ENCODE results near the gene MTHFD1L. TPM values are rescaled to one million over a fixed set of nuclear protein-coding genes. Genes with fewer than 3 reads are reported as not detected.

The MTHFD1L gene
- total and polyA plus RNA-seq, 9 of the 15 experiments (the other 6 are each of a cell fraction or from before 2014, with no cell fraction given) = 20.9 to 128 (median 61.0) TPM

- WGBS (ENCODE audit: insufficient coverage, low coverage, missing lambda C conversion rate) = 23% methylated on average over 2 of the region's 2 CpGs
- Histone ChIP-seq H3K4me1 (replicated peaks in 1 of 2; ENCODE audit: control insufficient read depth in 2 of 2, insufficient read depth in 2 of 2, low read length in 2 of 2) (peaks cover 0 to 4% of the 10 kb centered on the region in 2 experiments; a peak in 3 of 5 replicates), H3K4me3 (no peak overlapping the region), H3K36me3 (ENCODE audit: control insufficient read depth, insufficient read depth, low read length) (peaks cover 28% of the 10 kb centered on the region), H3K9ac (ENCODE audit: insufficient read depth in 1 of 2, low read depth in 2 of 2, low read length in 2 of 2) (no peak overlapping the region), H4K20me1 (replicated peaks; ENCODE audit: control insufficient read depth, insufficient read depth, low read length) (no peaks in the 10 kb centered on the region), H3K27me3 (ENCODE audit: control insufficient read depth in 2 of 2, insufficient read depth in 2 of 2, low read length in 2 of 2) (no peaks in the 10 kb centered on the region), H3K79me2 (ENCODE audit: control insufficient read depth, insufficient read depth, low read length) (no peaks in the 10 kb centered on the region), H3K4me2 (ENCODE audit: insufficient read depth, low read length) (no peak overlapping the region), H2AFZ (ENCODE audit: low read depth, low read length) (no peak overlapping the region), H3K9me1 (ENCODE audit: control insufficient read depth, insufficient read depth, low read length) (no peaks in the 10 kb centered on the region), H3K9me3 (replicated peaks; ENCODE audit: control insufficient read depth, insufficient read depth, low read depth, low read length) (no peaks in the 10 kb centered on the region), H3K27ac (ENCODE audit: extremely low read depth, low read depth, low read length) (no peak overlapping the region)
- ChIA-PET POLR2A (no interaction called here), CTCF (ENCODE audit: low intra/inter-chr PET ratio) (no interaction called here)
- peak; percentile 82 for ATAC-seq
- FAIRE-seq = peak; percentile 67
- in situ Hi-C loops (cut with MboI) (no loop called here), intact Hi-C loops (cut with micrococcal nuclease) (loop anchor here (5.0 kb wide), 1 partner anchor 88 kb away; no protein-coding TSS in a partner anchor)
- peak in 2 of 4 experiments; percentile 50 to 77 for DNase-seq (ENCODE audit: extremely low read depth in 1 of 4, low spot score in 3 of 4)
- no TSS peak for BruUV-seq (replicated peaks)
- peak; percentile 84 for TF ChIP-seq DPF2 (IDR thresholded peaks at IDR 0.05)
- TF ChIP-seq, protein P1, sequence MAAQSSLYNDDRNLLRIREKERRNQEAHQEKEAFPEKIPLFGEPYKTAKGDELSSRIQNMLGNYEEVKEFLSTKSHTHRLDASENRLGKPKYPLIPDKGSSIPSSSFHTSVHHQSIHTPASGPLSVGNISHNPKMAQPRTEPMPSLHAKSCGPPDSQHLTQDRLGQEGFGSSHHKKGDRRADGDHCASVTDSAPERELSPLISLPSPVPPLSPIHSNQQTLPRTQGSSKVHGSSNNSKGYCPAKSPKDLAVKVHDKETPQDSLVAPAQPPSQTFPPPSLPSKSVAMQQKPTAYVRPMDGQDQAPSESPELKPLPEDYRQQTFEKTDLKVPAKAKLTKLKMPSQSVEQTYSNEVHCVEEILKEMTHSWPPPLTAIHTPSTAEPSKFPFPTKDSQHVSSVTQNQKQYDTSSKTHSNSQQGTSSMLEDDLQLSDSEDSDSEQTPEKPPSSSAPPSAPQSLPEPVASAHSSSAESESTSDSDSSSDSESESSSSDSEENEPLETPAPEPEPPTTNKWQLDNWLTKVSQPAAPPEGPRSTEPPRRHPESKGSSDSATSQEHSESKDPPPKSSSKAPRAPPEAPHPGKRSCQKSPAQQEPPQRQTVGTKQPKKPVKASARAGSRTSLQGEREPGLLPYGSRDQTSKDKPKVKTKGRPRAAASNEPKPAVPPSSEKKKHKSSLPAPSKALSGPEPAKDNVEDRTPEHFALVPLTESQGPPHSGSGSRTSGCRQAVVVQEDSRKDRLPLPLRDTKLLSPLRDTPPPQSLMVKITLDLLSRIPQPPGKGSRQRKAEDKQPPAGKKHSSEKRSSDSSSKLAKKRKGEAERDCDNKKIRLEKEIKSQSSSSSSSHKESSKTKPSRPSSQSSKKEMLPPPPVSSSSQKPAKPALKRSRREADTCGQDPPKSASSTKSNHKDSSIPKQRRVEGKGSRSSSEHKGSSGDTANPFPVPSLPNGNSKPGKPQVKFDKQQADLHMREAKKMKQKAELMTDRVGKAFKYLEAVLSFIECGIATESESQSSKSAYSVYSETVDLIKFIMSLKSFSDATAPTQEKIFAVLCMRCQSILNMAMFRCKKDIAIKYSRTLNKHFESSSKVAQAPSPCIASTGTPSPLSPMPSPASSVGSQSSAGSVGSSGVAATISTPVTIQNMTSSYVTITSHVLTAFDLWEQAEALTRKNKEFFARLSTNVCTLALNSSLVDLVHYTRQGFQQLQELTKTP (IDR thresholded peaks at IDR 0.05; ENCODE audit: low read depth in 1 of 2, partially characterized antibody in 2 of 2) = no peak
- peak; percentile 82 for TF ChIP-seq GATA2 (CRISPR knock-in tag; IDR thresholded peaks at IDR 0.05)
- peak; percentile 67; the same call in 1 of the 2 replicates for TF ChIP-seq EP300 (IDR thresholded peaks at IDR 0.05; ENCODE audit: low read length)
- TF ChIP-seq FOXM1 (IDR thresholded peaks at IDR 0.05; ENCODE audit: low read depth) = peak; percentile 50; the same call in 1 of the 2 replicates
- TF ChIP-seq FOXM1 (CRISPR knock-in tag; IDR thresholded peaks at IDR 0.05; ENCODE audit: low read depth) = no peak
- peak; percentile 31; the same call in 1 of the 2 replicates for TF ChIP-seq MAFK (IDR thresholded peaks at IDR 0.05; ENCODE audit: low read length)
- TF ChIP-seq, protein P2, sequence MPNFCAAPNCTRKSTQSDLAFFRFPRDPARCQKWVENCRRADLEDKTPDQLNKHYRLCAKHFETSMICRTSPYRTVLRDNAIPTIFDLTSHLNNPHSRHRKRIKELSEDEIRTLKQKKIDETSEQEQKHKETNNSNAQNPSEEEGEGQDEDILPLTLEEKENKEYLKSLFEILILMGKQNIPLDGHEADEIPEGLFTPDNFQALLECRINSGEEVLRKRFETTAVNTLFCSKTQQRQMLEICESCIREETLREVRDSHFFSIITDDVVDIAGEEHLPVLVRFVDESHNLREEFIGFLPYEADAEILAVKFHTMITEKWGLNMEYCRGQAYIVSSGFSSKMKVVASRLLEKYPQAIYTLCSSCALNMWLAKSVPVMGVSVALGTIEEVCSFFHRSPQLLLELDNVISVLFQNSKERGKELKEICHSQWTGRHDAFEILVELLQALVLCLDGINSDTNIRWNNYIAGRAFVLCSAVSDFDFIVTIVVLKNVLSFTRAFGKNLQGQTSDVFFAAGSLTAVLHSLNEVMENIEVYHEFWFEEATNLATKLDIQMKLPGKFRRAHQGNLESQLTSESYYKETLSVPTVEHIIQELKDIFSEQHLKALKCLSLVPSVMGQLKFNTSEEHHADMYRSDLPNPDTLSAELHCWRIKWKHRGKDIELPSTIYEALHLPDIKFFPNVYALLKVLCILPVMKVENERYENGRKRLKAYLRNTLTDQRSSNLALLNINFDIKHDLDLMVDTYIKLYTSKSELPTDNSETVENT (CRISPR knock-in tag; IDR thresholded peaks at IDR 0.05) = no peak
- TF ChIP-seq STAT5A (IDR thresholded peaks at IDR 0.05; ENCODE audit: borderline replicate concordance, low read length) = peak; percentile 66; the same call in 1 of the 2 replicates
- peak; percentile 89 for TF ChIP-seq TCF3 (CRISPR knock-in tag; IDR thresholded peaks at IDR 0.05)
- TF ChIP-seq SOX6 (IDR thresholded peaks at IDR 0.05) = 0 out of 2 replicates have a peak, but pooled peaks have one; percentile 54
- peak; percentile 47 for TF ChIP-seq MAFF (IDR thresholded peaks at IDR 0.05; ENCODE audit: low read length)
- TF ChIP-seq MAFG (tag; conservative IDR thresholded peaks at IDR 0.05) = peak; percentile 64
- peak; percentile 69 for TF ChIP-seq HDAC2 (IDR thresholded peaks at IDR 0.05)
- no peak for TF ChIP-seq PURB (CRISPR knock-in tag; IDR thresholded peaks at IDR 0.05; ENCODE audit: low read depth)
- TF ChIP-seq PML (IDR thresholded peaks at IDR 0.05; ENCODE audit: low read length) = peak; percentile 49; the same call in 1 of the 2 replicates
- TF ChIP-seq TEAD4 (IDR thresholded peaks at IDR 0.05; ENCODE audit: low read length) = peak; percentile 83
- no peak for TF ChIP-seq TEAD4 (CRISPR knock-in tag; IDR thresholded peaks at IDR 0.05; ENCODE audit: borderline replicate concordance)
- TF ChIP-seq IRF2 (CRISPR knock-in tag; IDR thresholded peaks at IDR 0.05) = no peak
- TF ChIP-seq CBFA2T3 (IDR thresholded peaks at IDR 0.05) = peak; percentile 94
- TF ChIP-seq ZNF124 (CRISPR knock-in tag; IDR thresholded peaks at IDR 0.05) = no peak
Measured at GRCh38 chr6:151100326-151100725, 234.8 kb downstream of the MTHFD1L start.

All from K562 (cell line).